Endothelial cell (in vitro differentiated cells): ENCODE results near the gene GNA14. TPM values are rescaled to one million over a fixed set of nuclear protein-coding genes. Genes with fewer than 3 reads are reported as not detected.
A peak's percentile ranks its signal among the peaks of the same experiment; 100 is the strongest.

Experiments
- DNase-seq: peaks from one replicate; pipeline ENCODE4 v3.0.0; 2021; ENCODE audit warnings: low spot score
- H3K27ac Mint-ChIP-seq: one replicate; pipeline ENCODE4 v1.8.0; 2021; ENCODE audit warnings: mixed read lengths, inconsistent platforms; ENCODE audit not compliant: unreplicated experiment
- H3K27me3 Mint-ChIP-seq: one replicate; pipeline ENCODE4 v1.8.0; 2021; ENCODE audit warnings: mild to moderate bottlenecking, moderate library complexity, mixed read lengths, inconsistent platforms; ENCODE audit not compliant: unreplicated experiment
- H3K36me3 Mint-ChIP-seq: one replicate; pipeline ENCODE4 v1.8.0; 2021; ENCODE audit warnings: mild to moderate bottlenecking, low read depth, mixed read lengths, inconsistent platforms; ENCODE audit not compliant: unreplicated experiment
- H3K4me1 Mint-ChIP-seq: one replicate; pipeline ENCODE4 v1.8.0; 2021; ENCODE audit warnings: mild to moderate bottlenecking, mixed read lengths, inconsistent platforms; ENCODE audit not compliant: unreplicated experiment
- H3K4me3 Mint-ChIP-seq: one replicate; pipeline ENCODE4 v1.8.0; 2021; ENCODE audit warnings: mild to moderate bottlenecking, mixed read lengths, inconsistent platforms; ENCODE audit not compliant: unreplicated experiment
- H3K9me3 Mint-ChIP-seq: one replicate; pipeline ENCODE4 v1.8.0; 2021; ENCODE audit warnings: mixed read lengths, inconsistent platforms; ENCODE audit not compliant: unreplicated experiment
- CTCF ChIP-seq: fragments of 200-600 bp; sonication (generic); IDR thresholded peaks from one replicate; pipeline ENCODE4 v1.5.0; 2021; ENCODE audit warnings: antibody characterized with exemption; ENCODE audit not compliant: unreplicated experiment
- total RNA-seq: library from RNA; stranded (reverse); fragmentation: NEBNext Ultra II Directional; extraction: Animal tissue kit (Norgen Biotek cat#: 25700); gene quantifications from one replicate; pipeline ENCODE4 v1.2.1, GENCODE V29; 2021; ENCODE audit not compliant: unreplicated experiment

The GNA14 gene
- total RNA-seq, 1 donor from 2014 or later = 10.6 TPM

GRCh38 chr9:77462066-77462465, 186.1 kb downstream of the GNA14 start:
- Mint-ChIP-seq H3K4me1 (peaks cover 8% of the 10 kb centered on the region), H3K36me3 (no peaks in the 10 kb centered on the region)
- DNase-seq = no peak

GRCh38 chr9:77460938-77461337, 187.2 kb downstream of the GNA14 start:
- H3K4me3 Mint-ChIP-seq = no peak overlapping the region
- peaks cover 11% of the 10 kb centered on the region for H3K4me1 Mint-ChIP-seq
- H3K27me3 Mint-ChIP-seq = peaks cover 4% of the 10 kb centered on the region
- H3K36me3 Mint-ChIP-seq = no peaks in the 10 kb centered on the region
- H3K27ac Mint-ChIP-seq = no peak overlapping the region
- no peaks in the 10 kb centered on the region for H3K9me3 Mint-ChIP-seq
- no peak for DNase-seq
- no peak for TF ChIP-seq CTCF

More at GRCh38 chr9:77462066-77462465, 186.1 kb downstream of the GNA14 start:
- Mint-ChIP-seq H3K27ac (no peak overlapping the region), H3K9me3 (no peaks in the 10 kb centered on the region), H3K27me3 (peaks cover 6% of the 10 kb centered on the region), H3K4me3 (no peak overlapping the region)
- TF ChIP-seq CTCF = no peak

DNA sequence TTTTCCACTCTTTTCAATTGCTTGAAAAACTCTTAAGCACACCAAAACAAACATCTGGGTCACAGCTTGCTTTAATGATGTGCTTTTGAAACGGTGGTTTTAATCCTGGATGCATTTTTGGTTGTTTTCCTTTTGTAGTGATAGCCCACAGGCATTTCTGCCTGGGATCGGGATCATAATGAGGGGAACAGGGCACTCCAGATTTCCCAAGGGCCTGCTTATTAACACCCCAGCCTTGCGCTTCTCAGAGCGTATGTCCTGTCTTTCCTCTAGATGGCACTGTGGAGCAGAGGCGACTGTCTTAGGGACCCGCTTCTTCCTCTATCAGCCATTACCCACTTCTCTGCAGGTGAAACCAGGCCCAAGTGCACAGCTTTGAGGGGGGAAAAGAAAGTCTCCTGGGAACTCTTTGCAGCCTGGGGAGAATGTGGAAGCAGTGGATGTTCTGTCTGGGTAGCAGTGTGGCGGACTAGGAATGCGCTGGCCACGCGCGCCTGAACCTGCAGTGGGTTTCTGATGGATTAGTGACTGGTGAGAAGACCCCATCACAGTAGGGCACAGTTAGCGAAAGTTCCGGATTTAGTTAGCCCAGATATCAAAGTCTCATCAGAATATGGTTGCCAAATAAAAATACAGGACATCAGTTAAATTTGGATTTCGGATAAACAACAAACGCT, 190.1 kb downstream of the GNA14 start:
- H3K4me1 Mint-ChIP-seq = peaks cover 11% of the 10 kb centered on the region
- DNase-seq = peak; percentile 71
- H3K9me3 Mint-ChIP-seq = no peaks in the 10 kb centered on the region
- no peak overlapping the region for H3K4me3 Mint-ChIP-seq
- H3K27ac Mint-ChIP-seq = no peak overlapping the region
- TF ChIP-seq CTCF = peak; percentile 74
- H3K36me3 Mint-ChIP-seq = peaks cover 4% of the 10 kb centered on the region
- H3K27me3 Mint-ChIP-seq = peaks cover 2% of the 10 kb centered on the region

GRCh38 chr9:77456829-77457437, 191.2 kb downstream of the GNA14 start:
- Mint-ChIP-seq H3K36me3 (peaks cover 4% of the 10 kb centered on the region), H3K27me3 (peaks cover 2% of the 10 kb centered on the region), H3K4me3 (no peak overlapping the region), H3K27ac (no peak overlapping the region), H3K9me3 (no peaks in the 10 kb centered on the region), H3K4me1 (peaks cover 11% of the 10 kb centered on the region)
- peak; percentile 89 for DNase-seq
- peak; percentile 79 for TF ChIP-seq CTCF

- DNase-seq = peak; percentile 45
- TF ChIP-seq CTCF = peak; percentile 61
- H3K4me1 Mint-ChIP-seq = peaks cover 11% of the 10 kb centered on the region
- H3K27ac Mint-ChIP-seq = no peak overlapping the region
- no peaks in the 10 kb centered on the region for H3K9me3 Mint-ChIP-seq
- H3K27me3 Mint-ChIP-seq = peaks cover 2% of the 10 kb centered on the region
- H3K4me3 Mint-ChIP-seq = no peak overlapping the region
- H3K36me3 Mint-ChIP-seq = peaks cover 9% of the 10 kb centered on the region
Observed at GRCh38 chr9:77455312-77455927, 192.7 kb downstream of the GNA14 start.
